Neural crest cell (in vitro differentiated cells): ENCODE data around the gene FOXP2. TPM values are rescaled to one million over a fixed set of nuclear protein-coding genes. Genes with fewer than 3 reads are reported as not detected.

Source experiments
- DNase-seq: peaks from one replicate; pipeline ENCODE4 v3.0.0; 2021; ENCODE audit warnings: low read depth, mixed read lengths, low spot score
- H3K27ac Mint-ChIP-seq: one replicate; pipeline ENCODE4 v1.8.0; 2021; ENCODE audit warnings: mild to moderate bottlenecking, mixed read lengths; ENCODE audit not compliant: unreplicated experiment
- H3K27me3 Mint-ChIP-seq: 2 replicates; pipeline ENCODE4 v1.8.0; 2021; ENCODE audit warnings: low read depth, mild to moderate bottlenecking, mixed read lengths
- H3K36me3 Mint-ChIP-seq: 2 replicates; pipeline ENCODE4 v1.8.0; 2021; ENCODE audit warnings: low read depth, mild to moderate bottlenecking, mixed read lengths
- H3K4me1 Mint-ChIP-seq: 2 replicates; pipeline ENCODE4 v1.8.0; 2021; ENCODE audit warnings: mixed read lengths
- H3K4me3 Mint-ChIP-seq: one replicate; pipeline ENCODE4 v1.8.0; 2021; ENCODE audit warnings: mild to moderate bottlenecking, mixed read lengths
- H3K9me3 Mint-ChIP-seq: 2 replicates; pipeline ENCODE4 v1.8.0; 2021; ENCODE audit warnings: mixed read lengths
- total RNA-seq: library from RNA; stranded (reverse); gene quantifications from 2 replicates; pipeline ENCODE4 v1.2.1, GENCODE V29; 2021
- TF ChIP-seq, protein P1 (sequence below): fragments of 200-600 bp; sonication (generic); conservative IDR thresholded peaks from 2 replicates; pipeline ENCODE4 v1.5.0; 2021; ENCODE audit warnings: antibody characterized with exemption, mild to moderate bottlenecking

Gene FOXP2
- total RNA-seq, 1 donor from 2014 or later = 7.1 TPM

DNA sequence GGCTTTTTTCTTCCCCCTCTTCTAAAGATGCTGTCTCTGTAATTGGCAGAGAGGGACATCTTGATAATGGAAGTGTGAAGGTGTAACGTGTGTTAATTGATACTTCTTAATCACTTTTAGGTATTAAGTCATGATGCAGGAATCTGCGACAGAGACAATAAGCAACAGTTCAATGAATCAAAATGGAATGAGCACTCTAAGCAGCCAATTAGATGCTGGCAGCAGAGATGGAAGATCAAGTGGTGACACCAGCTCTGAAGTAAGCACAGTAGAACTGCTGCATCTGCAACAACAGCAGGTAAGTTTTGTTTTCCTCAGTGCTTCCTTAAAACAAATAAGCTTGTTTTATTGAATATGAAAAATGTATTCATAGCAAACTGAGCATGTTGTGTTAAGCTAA lies 11.8 kb downstream of the FOXP2 start:
- TF ChIP-seq, protein P1, sequence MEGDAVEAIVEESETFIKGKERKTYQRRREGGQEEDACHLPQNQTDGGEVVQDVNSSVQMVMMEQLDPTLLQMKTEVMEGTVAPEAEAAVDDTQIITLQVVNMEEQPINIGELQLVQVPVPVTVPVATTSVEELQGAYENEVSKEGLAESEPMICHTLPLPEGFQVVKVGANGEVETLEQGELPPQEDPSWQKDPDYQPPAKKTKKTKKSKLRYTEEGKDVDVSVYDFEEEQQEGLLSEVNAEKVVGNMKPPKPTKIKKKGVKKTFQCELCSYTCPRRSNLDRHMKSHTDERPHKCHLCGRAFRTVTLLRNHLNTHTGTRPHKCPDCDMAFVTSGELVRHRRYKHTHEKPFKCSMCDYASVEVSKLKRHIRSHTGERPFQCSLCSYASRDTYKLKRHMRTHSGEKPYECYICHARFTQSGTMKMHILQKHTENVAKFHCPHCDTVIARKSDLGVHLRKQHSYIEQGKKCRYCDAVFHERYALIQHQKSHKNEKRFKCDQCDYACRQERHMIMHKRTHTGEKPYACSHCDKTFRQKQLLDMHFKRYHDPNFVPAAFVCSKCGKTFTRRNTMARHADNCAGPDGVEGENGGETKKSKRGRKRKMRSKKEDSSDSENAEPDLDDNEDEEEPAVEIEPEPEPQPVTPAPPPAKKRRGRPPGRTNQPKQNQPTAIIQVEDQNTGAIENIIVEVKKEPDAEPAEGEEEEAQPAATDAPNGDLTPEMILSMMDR = no peak
- peaks cover 4% of the 10 kb centered on the region for H3K4me1 Mint-ChIP-seq
- H3K9me3 Mint-ChIP-seq = no peaks in the 10 kb centered on the region
- H3K27me3 Mint-ChIP-seq = no peaks in the 10 kb centered on the region
- no peak overlapping the region for H3K4me3 Mint-ChIP-seq
- no peak overlapping the region for H3K27ac Mint-ChIP-seq
- no peaks in the 10 kb centered on the region for H3K36me3 Mint-ChIP-seq
- DNase-seq = no peak

DNA sequence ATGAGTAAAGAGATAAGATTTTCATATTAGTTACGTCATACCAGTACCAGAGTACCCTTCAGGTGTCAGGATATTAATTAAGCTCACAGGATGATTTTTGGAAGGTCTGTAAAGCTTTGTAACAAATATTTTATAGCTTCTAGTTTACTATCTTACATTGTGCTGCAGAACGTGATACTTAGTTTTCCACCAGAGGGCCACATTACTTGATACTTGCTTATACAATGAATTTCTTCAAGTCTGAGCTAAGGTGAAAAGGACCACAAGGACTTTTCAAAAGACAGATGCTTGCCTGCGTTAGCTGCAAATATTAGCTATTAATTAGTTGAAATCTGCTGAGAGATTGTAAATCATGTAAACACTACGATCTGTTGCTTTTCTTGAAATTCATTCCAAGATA lies 12.2 kb downstream of the FOXP2 start:
- Mint-ChIP-seq H3K27ac (no peak overlapping the region), H3K9me3 (no peaks in the 10 kb centered on the region), H3K4me1 (peaks cover 4% of the 10 kb centered on the region), H3K36me3 (no peaks in the 10 kb centered on the region), H3K27me3 (no peaks in the 10 kb centered on the region), H3K4me3 (no peak overlapping the region)
- TF ChIP-seq, protein P1 = peak; percentile 64
- DNase-seq = no peak

DNA sequence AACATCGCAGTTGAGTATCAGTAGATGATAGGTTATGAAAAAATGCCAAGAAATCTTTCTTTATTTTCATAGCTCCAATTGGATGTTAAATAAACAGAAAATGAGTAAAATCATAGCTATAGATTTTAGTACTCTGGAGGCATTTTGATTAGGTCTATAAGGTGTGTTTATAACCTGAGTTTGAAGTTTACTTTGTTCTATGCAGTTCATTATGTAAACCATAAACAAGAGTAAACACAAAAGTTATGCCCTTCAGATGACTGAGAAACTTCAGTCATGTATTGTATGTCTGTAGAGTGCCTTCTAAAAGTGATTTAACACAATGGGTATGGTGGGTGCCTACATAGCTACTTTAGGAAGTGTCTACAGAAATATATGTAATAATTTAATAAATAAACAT lies 13.6 kb downstream of the FOXP2 start:
- Mint-ChIP-seq H3K27ac (no peak overlapping the region), H3K4me3 (no peak overlapping the region)
- TF ChIP-seq, protein P1 = no peak

DNA sequence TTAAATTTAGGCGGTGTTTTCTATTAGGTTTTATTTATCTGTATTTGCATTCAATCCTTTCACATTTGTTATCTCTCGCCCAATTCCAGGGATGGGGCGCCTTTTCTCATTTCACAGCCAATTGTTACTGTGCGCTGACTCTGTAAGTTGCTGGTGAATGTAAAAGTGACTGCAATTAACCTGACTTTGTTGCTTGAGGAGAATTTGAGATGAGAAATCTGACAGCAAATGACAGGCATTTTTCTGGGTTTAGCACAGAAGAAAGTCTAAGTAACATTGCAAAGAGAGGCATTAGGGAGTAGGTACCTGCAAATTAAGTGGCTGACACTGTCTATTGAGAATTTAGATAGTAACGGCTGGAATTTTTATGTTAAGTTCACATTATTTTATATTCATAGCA lies 16.6 kb downstream of the FOXP2 start:
- Mint-ChIP-seq H3K4me3 (no peak overlapping the region), H3K9me3 (no peaks in the 10 kb centered on the region), H3K36me3 (no peaks in the 10 kb centered on the region), H3K27ac (no peak overlapping the region), H3K27me3 (no peaks in the 10 kb centered on the region), H3K4me1 (peaks cover 4% of the 10 kb centered on the region)
- TF ChIP-seq, protein P1 = no peak
- no peak for DNase-seq

More for the DNA sequence above, 13.6 kb downstream of the FOXP2 start:
- DNase-seq = no peak
- Mint-ChIP-seq H3K4me1 (peaks cover 4% of the 10 kb centered on the region), H3K9me3 (no peaks in the 10 kb centered on the region), H3K36me3 (no peaks in the 10 kb centered on the region), H3K27me3 (no peaks in the 10 kb centered on the region)

DNA sequence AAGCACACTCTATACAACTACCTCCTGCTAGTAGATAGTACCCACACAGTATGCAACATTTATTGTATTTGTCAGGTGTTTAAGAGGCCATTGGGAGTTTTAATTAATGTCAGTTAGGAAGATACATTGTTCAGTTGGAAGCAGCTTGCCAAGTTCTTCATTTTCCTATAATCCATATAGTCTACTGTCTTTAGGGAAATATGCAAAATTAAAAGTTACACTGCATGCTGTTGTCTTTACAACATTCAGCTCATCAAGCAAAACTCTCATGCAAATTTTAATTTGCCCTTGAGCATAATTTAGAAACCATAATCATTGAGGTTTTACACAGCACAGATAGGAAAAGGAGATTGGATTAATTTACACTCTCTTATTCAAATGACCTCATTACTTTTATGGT lies 17.4 kb downstream of the FOXP2 start:
- H3K9me3 Mint-ChIP-seq = no peaks in the 10 kb centered on the region
- no peak for DNase-seq
- no peak overlapping the region for H3K4me3 Mint-ChIP-seq
- H3K27ac Mint-ChIP-seq = no peak overlapping the region
- TF ChIP-seq, protein P1 = no peak
- H3K27me3 Mint-ChIP-seq = no peaks in the 10 kb centered on the region
- peaks cover 4% of the 10 kb centered on the region for H3K4me1 Mint-ChIP-seq
- H3K36me3 Mint-ChIP-seq = no peaks in the 10 kb centered on the region

DNA sequence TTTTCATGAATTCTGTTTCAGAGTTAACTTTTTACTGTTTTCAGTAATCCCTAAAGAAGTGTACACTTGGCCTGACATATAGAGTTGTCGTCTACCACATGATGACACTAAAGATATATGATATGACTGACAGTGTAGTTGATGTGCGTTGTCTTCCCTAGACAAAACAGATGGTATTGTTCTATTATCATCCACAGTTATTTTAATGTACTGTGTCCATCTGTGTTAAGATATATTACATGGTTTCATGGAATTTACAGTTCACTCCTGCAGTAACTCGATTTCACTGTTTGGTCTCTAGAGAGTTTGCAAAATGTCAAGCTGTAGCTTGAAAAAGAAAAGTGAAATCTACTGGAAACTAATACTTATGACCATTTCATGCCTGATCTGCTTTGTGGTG lies 18.1 kb downstream of the FOXP2 start:
- Mint-ChIP-seq H3K36me3 (no peaks in the 10 kb centered on the region), H3K4me3 (no peak overlapping the region)
- TF ChIP-seq, protein P1 = no peak

More for the DNA sequence above, 18.1 kb downstream of the FOXP2 start:
- H3K27me3 Mint-ChIP-seq = no peaks in the 10 kb centered on the region
- peaks cover 4% of the 10 kb centered on the region for H3K4me1 Mint-ChIP-seq
- no peaks in the 10 kb centered on the region for H3K9me3 Mint-ChIP-seq
- no peak overlapping the region for H3K27ac Mint-ChIP-seq
- no peak for DNase-seq
